HG03066 (cell line): ENCODE results near the gene POLR3G.

Experiments
- ATAC-seq: cut with Tn5 transposase; IDR thresholded peaks from one replicate; pipeline ENCODE4 v1.9.1; 2021; ENCODE audit warnings: low read depth; ENCODE audit not compliant: unreplicated experiment

Gene POLR3G

GRCh38 chr5:90549729-90550275 lies 75.1 kb downstream of the POLR3G start:
- ATAC-seq = no peak

- ATAC-seq = no peak
Measured at GRCh38 chr5:90550963-90551362, 76.3 kb downstream of the POLR3G start.

- no peak for ATAC-seq
Measured at GRCh38 chr5:90551376-90551775, 76.7 kb downstream of the POLR3G start.

GRCh38 chr5:90553711-90554110 lies 79.0 kb downstream of the POLR3G start:
- ATAC-seq = no peak

GRCh38 chr5:90554358-90555006 lies 79.8 kb downstream of the POLR3G start:
- ATAC-seq = no peak

- no peak for ATAC-seq
Measured at GRCh38 chr5:90555666-90556065, 81.0 kb downstream of the POLR3G start.

- ATAC-seq = no peak
Measured at GRCh38 chr5:90557391-90557790, 82.7 kb downstream of the POLR3G start.

GRCh38 chr5:90557871-90558270 lies 83.2 kb downstream of the POLR3G start:
- ATAC-seq = no peak

GRCh38 chr5:90558344-90559192 lies 83.9 kb downstream of the POLR3G start, which contains the start of gene ADGRV1:
Gene ADGRV1 (plus strand): TSS chr5:90558797. CDS start chr5:90558896, 99 bp downstream.
- ATAC-seq = no peak

- ATAC-seq = no peak
Measured at GRCh38 chr5:90560771-90561170, 86.1 kb downstream of the POLR3G start.

GRCh38 chr5:90561766-90562165 lies 87.1 kb downstream of the POLR3G start:
- ATAC-seq = no peak

- no peak for ATAC-seq
Measured at GRCh38 chr5:90562341-90562740, 87.7 kb downstream of the POLR3G start.

GRCh38 chr5:90563108-90563507 lies 88.4 kb downstream of the POLR3G start:
- ATAC-seq = no peak
